Activated CD4-positive, alpha-beta T cell treated with anti-CD3 and anti-CD28 coated beads, Interleukin-2, amount 50 U/mL, for 16 hours (primary cell): Measurements from ENCODE around the gene MUCL3.
"Not testable (repeated sequence)": the region's sequence is repeated elsewhere in the genome, so short reads cannot be mapped to it uniquely, and the experiment has no call there.

Experiments
- DNase-seq: peaks from one replicate; pipeline ENCODE4 v3.0.0-alpha.2; 2020

Gene MUCL3

GRCh38 chr6:30981942-30982772 lies 41.4 kb downstream of the MUCL3 start:
- DNase-seq: no peak

GRCh38 chr6:30983439-30983838 lies 42.7 kb downstream of the MUCL3 start, which contains the start of gene MUC21:
Gene MUC21, plus strand, starts transcription at chr6:30983718. Its CDS starts 241 bp downstream, at chr6:30983959.
- no peak for DNase-seq

GRCh38 chr6:30985490-30985889 lies 44.7 kb downstream of the MUCL3 start:
- no peak for DNase-seq

- no peak for DNase-seq
Observed at GRCh38 chr6:30987304-30987703, 46.5 kb downstream of the MUCL3 start.

GRCh38 chr6:30988209-30988825 lies 47.5 kb downstream of the MUCL3 start:
- DNase-seq: no peak

- DNase-seq: no peak
Observed at GRCh38 chr6:30990422-30991086, 49.8 kb downstream of the MUCL3 start.

- DNase-seq: no peak
Observed at GRCh38 chr6:30991891-30992290, 51.1 kb downstream of the MUCL3 start.

- DNase-seq: no peak
Observed at GRCh38 chr6:30997301-30997700, 56.5 kb downstream of the MUCL3 start.

GRCh38 chr6:30998785-30999184 lies 58.0 kb downstream of the MUCL3 start:
- DNase-seq: no peak

GRCh38 chr6:31000067-31000860 lies 59.5 kb downstream of the MUCL3 start:
- not testable (repeated sequence) for DNase-seq

GRCh38 chr6:31001281-31001888 lies 60.6 kb downstream of the MUCL3 start:
- no peak for DNase-seq

- no peak for DNase-seq
Observed at GRCh38 chr6:31002471-31002870, 61.7 kb downstream of the MUCL3 start.
